GM12878 (cell line): ENCODE measurements around the gene FPGS. TPM values are rescaled to one million over a fixed set of nuclear protein-coding genes. Genes with fewer than 3 reads are reported as not detected.

ENCODE experiments used
- ATAC-seq: fragments of 200-7000 bp; cut with Tn5 transposase; 3 replicates; pipeline ENCODE4 v1.9.1; 2020; ENCODE audit warnings: mild to moderate bottlenecking, moderate library complexity
- BruUV-seq: library from RNA; stranded (reverse); fragments of 400-500 nt; replicated peaks from 2 replicates; lab custom pipeline; 2021; lab: Mats Ljungman, UMichigan
- CTCF ChIA-PET: fragments of 300-600 bp; sonication (Branson Sonifier 250); formaldehyde crosslinking; extraction: SDS; loops from one replicate; lab custom pipeline; 2021; ENCODE audit warnings: inconsistent platforms; lab: Yijun Ruan, JAX
- POLR2A ChIA-PET: fragments of 350-600 bp; formaldehyde crosslinking; extraction: SDS; loops from one replicate; lab custom pipeline; 2021; ENCODE audit warnings: inconsistent platforms; lab: Charles Lee
- RAD21 ChIA-PET: fragments of 300-600 bp; sonication (Branson Sonifier 250); formaldehyde crosslinking; loops from one replicate; lab custom pipeline; 2023; ENCODE audit warnings: antibody characterized with exemption; ENCODE audit not compliant: unreplicated experiment; lab: Charles Lee
- SMC1A ChIA-PET: fragments of 300-600 bp; sonication (Branson Sonifier 250); formaldehyde crosslinking; loops from one replicate; lab custom pipeline; 2023; ENCODE audit not compliant: unreplicated experiment, uncharacterized antibody; lab: Charles Lee
- DNase-seq: peaks from one replicate; pipeline ENCODE4 v3.0.0-alpha.2; 2011; ENCODE audit warnings: low read depth, low spot score
- FAIRE-seq: peaks from 3 replicates; lab custom pipeline; 2011; peaks lifted over from hg19 to GRCh38; lab: Jason Lieb, UNC
- H2AFZ ChIP-seq: 2 replicates; pipeline ENCODE4 v1.6.0; 2011; ENCODE audit warnings: low read depth, low read length, control low read depth; ENCODE audit not compliant: control insufficient read depth
- H3K27ac ChIP-seq: 2 replicates; pipeline ENCODE4 v1.5.1; 2011; ENCODE audit warnings: control low read depth; ENCODE audit not compliant: control insufficient read depth, insufficient read depth
- H3K27me3 ChIP-seq, 2 experiments: replicated peaks in 1 of 2; 2 replicates each; pipeline versions ENCODE4 v1.6.0 to v1.6.1; 2011; ENCODE audit warnings: low read length in 1 of 2; ENCODE audit not compliant: control insufficient read depth in 2 of 2, insufficient read depth in 2 of 2
- H3K36me3 ChIP-seq, 2 experiments: 2 replicates each; pipeline ENCODE4 v1.5.1; 2011; ENCODE audit warnings: low read length in 1 of 2; ENCODE audit not compliant: control insufficient read depth in 2 of 2, insufficient read depth in 2 of 2
- H3K4me1 ChIP-seq: 2 replicates; pipeline ENCODE4 v1.6.1; 2011; ENCODE audit warnings: mild to moderate bottlenecking, low read length, moderate library complexity, mixed read lengths; ENCODE audit not compliant: control insufficient read depth, insufficient read depth
- H3K4me2 ChIP-seq: 2 replicates; pipeline ENCODE4 v1.6.0; 2011; ENCODE audit warnings: control low read depth; ENCODE audit not compliant: control insufficient read depth, insufficient read depth
- H3K4me3 ChIP-seq: fragments of 200-600 bp; sonication (generic); 2 replicates; pipeline ENCODE4 v1.5.1; 2016
- H3K79me2 ChIP-seq: 2 replicates; pipeline ENCODE4 v1.6.0; 2011; ENCODE audit warnings: low read length; ENCODE audit not compliant: control insufficient read depth, insufficient read depth
- H3K9ac ChIP-seq: 2 replicates; pipeline ENCODE4 v1.8.0; 2011; ENCODE audit warnings: low read length, control low read depth, mixed read lengths; ENCODE audit not compliant: control insufficient read depth, insufficient read depth
- H3K9me3 ChIP-seq: replicated peaks from 3 replicates; pipeline ENCODE4 v1.5.1; 2011; ENCODE audit warnings: mild to moderate bottlenecking, low read length; ENCODE audit not compliant: control insufficient read depth, insufficient read depth
- H4K20me1 ChIP-seq: 2 replicates; pipeline ENCODE4 v1.6.0; 2011; ENCODE audit not compliant: control insufficient read depth, insufficient read depth
- BHLHE40 ChIP-seq, 2 experiments: fragments of 450-650 bp in 1 of 2; IDR thresholded peaks; 2 replicates each; pipeline ENCODE4 v1.6.1; 2011 to 2017; ENCODE audit warnings: low read depth in 2 of 2, borderline replicate concordance in 1 of 2, improper control_type of control experiment in 1 of 2, low read length in 1 of 2, mild to moderate bottlenecking in 1 of 2
- CBX3 ChIP-seq: fragments of 200-600 bp; sonication (generic); IDR thresholded peaks from 2 replicates; pipeline ENCODE4 v1.6.1; 2016; ENCODE audit warnings: low read depth, borderline replicate concordance
- DPF2 ChIP-seq: fragments of 450-650 bp; IDR thresholded peaks from 2 replicates; pipeline ENCODE4 v1.6.1; 2017; ENCODE audit warnings: mild to moderate bottlenecking
- GABPA ChIP-seq: IDR thresholded peaks from 2 replicates; pipeline ENCODE4 v1.6.1; 2014; ENCODE audit warnings: antibody characterized with exemption, low read depth, mild to moderate bottlenecking, inconsistent platforms
- IKZF1 ChIP-seq: fragments of 450-650 bp; conservative IDR thresholded peaks from 2 replicates; pipeline ENCODE4 v1.6.1; 2017; ENCODE audit warnings: antibody characterized with exemption, mild to moderate bottlenecking
- LARP7 ChIP-seq: fragments of 450-650 bp; IDR thresholded peaks from 2 replicates; pipeline ENCODE4 v1.6.1; 2017; ENCODE audit warnings: mild to moderate bottlenecking
- MEF2B ChIP-seq: fragments of 450-650 bp; IDR thresholded peaks from 2 replicates; pipeline ENCODE4 v1.6.1; 2018; ENCODE audit warnings: mild to moderate bottlenecking, moderate library complexity; ENCODE audit not compliant: partially characterized antibody, poor library complexity, severe bottlenecking
- NFYB ChIP-seq: IDR thresholded peaks from 2 replicates; pipeline ENCODE4 v1.6.1; 2011; ENCODE audit warnings: low read depth, mild to moderate bottlenecking, low read length, improper control_type of control experiment, moderate library complexity; ENCODE audit not compliant: insufficient read depth
- RUNX3 ChIP-seq: IDR thresholded peaks from 2 replicates; pipeline ENCODE4 v1.6.1; 2012; ENCODE audit warnings: low read length, inconsistent platforms
- SUZ12 ChIP-seq: fragments of 200-600 bp; sonication (generic); IDR thresholded peaks from one replicate; pipeline ENCODE4 v1.6.1; 2018; ENCODE audit warnings: antibody characterized with exemption, mild to moderate bottlenecking; ENCODE audit not compliant: unreplicated experiment
- WGBS: methylation state at CpG from one replicate; pipeline ENCODE4 v1.1.6; 2016; ENCODE audit warnings: low lambda C conversion rate; ENCODE audit not compliant: insufficient replicate concordance, insufficient coverage; ENCODE audit errors: missing lambda C conversion rate; 5-methylcytosine and 5-hydroxymethylcytosine counted together
- in situ Hi-C: fragments of 300-500 bp; cut with MboI; formaldehyde crosslinking; loops from 9 replicates; pipeline ENCODE4 v1.14.3; 2018; ENCODE audit warnings: mixed read lengths
- intact Hi-C: fragments of 100-400 bp; cut with micrococcal nuclease; formaldehyde crosslinking; loops from one replicate; pipeline ENCODE4 v1.14.2; 2022; ENCODE audit not compliant: unreplicated experiment
- polyA plus RNA-seq, 11 experiments: library from polyadenylated mRNA; depleted of rRNA in 4 of 11; unstranded in 6 of 11; stranded (reverse) in 5 of 11; fragments of >200 nt; fragmentation: Nextera tagmentation in 4 of 11; fragmentation: Illumina TruSeq in 1 of 11; extraction: Ambion mirVana in 4 of 11; extraction: Trizol in 1 of 11; gene quantifications; 1 replicate in 1 of 11; 2 replicates in 10 of 11; pipeline versions ENCODE4 v1.2.1 to v1.2.3, GENCODE V29; 2011 to 2016; ENCODE audit warnings: inconsistent platforms in 2 of 11, missing spikeins in 2 of 11, low read depth in 1 of 11
- total RNA-seq, 4 experiments: library from RNA; depleted of rRNA in 3 of 4; stranded (reverse); fragments of >200 nt in 3 of 4; fragmentation: Illumina TruSeq in 1 of 4; extraction: Trizol in 1 of 4; gene quantifications; 2 replicates each; pipeline versions ENCODE4 v1.2.1 to v1.2.3, GENCODE V29; 2013 to 2021
- TF ChIP-seq, protein P1 (sequence below): fragments of 450-650 bp; IDR thresholded peaks from 2 replicates; pipeline ENCODE4 v1.6.1; 2016; ENCODE audit warnings: mild to moderate bottlenecking
- TF ChIP-seq, protein P2 (sequence below): fragments of 450-650 bp; IDR thresholded peaks from 2 replicates; pipeline ENCODE4 v1.6.1; 2017; ENCODE audit warnings: mild to moderate bottlenecking, moderate library complexity
- TF ChIP-seq, protein P3 (sequence below): IDR thresholded peaks from 2 replicates; pipeline ENCODE4 v1.6.1; 2012; ENCODE audit warnings: low read depth, low read length, improper control_type of control experiment
- TF ChIP-seq, protein P4 (sequence below): fragments of 150-350 bp; IDR thresholded peaks from 2 replicates; pipeline ENCODE4 v1.6.1; 2014; ENCODE audit warnings: mild to moderate bottlenecking, low read depth, low read length

Gene FPGS
- total and polyA plus RNA-seq, 10 of the 15 experiments (the other 5 are each of a cell fraction or from before 2014, with no cell fraction given), result 1.2 to 127 (median 80.4) TPM

DNA sequence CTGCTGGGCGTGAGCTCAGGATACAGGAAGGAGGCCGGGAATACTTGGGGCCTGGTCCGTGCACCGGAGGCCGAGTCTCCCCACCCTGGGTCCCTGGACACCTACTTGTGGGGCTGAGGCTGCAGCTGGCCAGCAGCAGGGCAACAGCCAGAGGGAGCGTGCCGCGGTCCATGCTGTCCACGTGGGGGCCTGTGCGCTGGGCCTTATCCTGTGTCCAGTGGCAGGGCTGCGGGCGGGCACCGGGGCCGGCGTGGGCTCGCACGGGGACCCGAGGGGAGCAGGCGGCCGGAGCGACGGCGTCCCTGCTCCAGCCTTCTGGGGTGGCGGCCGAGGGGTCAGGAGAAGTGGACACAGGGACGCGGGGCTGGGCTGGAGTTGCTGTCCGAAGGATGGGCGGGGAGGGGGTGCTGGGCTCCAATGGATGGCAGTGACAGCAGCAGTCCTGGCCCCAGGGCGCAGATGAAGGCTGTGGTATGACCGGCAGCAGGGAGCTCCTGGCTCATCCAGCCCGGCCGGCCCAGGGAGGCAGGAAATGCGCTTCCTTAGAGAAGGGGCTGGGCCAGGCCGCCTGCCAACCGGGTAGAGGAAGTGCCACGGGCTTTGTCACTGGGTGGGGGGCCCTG, 51.6 kb downstream of the FPGS start, which contains the start of gene ENG:
Gene ENG (minus strand): TSS at position 475 of the 623 bp plus-strand sequence. CDS start 303 bp downstream, at position 172.
- POLR2A ChIA-PET, result interaction anchor here (0.6 kb wide), 1 partner anchor 15 kb away, joined by 6 read pairs; no protein-coding TSS in a partner anchor
- H3K4me1 ChIP-seq, result peaks cover 6% of the 10 kb centered on the region
- WGBS, result 33% methylated on average over 34 of the region's 37 CpGs
- SMC1A ChIA-PET, result interaction anchor here (1.1 to 1.9 kb wide), 3 partner anchors 11 to 119 kb away, joined by 3 to 5 read pairs (median 3); partner anchors contain the start of gene TOR2A
- TF ChIP-seq IKZF1 (peak; percentile 38; the same call in 1 of the 2 replicates), NFYB (no peak), BHLHE40 (IDR thresholded peaks at IDR 0.05; ENCODE audit: borderline replicate concordance in 1 of 2, low read depth in 2 of 2, low read length in 1 of 2) (peak in 1 of 2 experiments; percentile 22; a peak in 1 of 4 replicates), DPF2 (0 out of 2 replicates have a peak, but pooled peaks have one; percentile 17), LARP7 (peak; percentile 52), RUNX3 (no peak), CBX3 (no peak), MEF2B (no peak), SUZ12 (no peak), GABPA (no peak)
- TF ChIP-seq, protein P1, sequence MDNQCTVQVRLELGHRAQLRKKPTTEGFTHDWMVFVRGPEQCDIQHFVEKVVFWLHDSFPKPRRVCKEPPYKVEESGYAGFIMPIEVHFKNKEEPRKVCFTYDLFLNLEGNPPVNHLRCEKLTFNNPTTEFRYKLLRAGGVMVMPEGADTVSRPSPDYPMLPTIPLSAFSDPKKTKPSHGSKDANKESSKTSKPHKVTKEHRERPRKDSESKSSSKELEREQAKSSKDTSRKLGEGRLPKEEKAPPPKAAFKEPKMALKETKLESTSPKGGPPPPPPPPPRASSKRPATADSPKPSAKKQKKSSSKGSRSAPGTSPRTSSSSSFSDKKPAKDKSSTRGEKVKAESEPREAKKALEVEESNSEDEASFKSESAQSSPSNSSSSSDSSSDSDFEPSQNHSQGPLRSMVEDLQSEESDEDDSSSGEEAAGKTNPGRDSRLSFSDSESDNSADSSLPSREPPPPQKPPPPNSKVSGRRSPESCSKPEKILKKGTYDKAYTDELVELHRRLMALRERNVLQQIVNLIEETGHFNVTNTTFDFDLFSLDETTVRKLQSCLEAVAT, result no peak
- TF ChIP-seq, protein P2, sequence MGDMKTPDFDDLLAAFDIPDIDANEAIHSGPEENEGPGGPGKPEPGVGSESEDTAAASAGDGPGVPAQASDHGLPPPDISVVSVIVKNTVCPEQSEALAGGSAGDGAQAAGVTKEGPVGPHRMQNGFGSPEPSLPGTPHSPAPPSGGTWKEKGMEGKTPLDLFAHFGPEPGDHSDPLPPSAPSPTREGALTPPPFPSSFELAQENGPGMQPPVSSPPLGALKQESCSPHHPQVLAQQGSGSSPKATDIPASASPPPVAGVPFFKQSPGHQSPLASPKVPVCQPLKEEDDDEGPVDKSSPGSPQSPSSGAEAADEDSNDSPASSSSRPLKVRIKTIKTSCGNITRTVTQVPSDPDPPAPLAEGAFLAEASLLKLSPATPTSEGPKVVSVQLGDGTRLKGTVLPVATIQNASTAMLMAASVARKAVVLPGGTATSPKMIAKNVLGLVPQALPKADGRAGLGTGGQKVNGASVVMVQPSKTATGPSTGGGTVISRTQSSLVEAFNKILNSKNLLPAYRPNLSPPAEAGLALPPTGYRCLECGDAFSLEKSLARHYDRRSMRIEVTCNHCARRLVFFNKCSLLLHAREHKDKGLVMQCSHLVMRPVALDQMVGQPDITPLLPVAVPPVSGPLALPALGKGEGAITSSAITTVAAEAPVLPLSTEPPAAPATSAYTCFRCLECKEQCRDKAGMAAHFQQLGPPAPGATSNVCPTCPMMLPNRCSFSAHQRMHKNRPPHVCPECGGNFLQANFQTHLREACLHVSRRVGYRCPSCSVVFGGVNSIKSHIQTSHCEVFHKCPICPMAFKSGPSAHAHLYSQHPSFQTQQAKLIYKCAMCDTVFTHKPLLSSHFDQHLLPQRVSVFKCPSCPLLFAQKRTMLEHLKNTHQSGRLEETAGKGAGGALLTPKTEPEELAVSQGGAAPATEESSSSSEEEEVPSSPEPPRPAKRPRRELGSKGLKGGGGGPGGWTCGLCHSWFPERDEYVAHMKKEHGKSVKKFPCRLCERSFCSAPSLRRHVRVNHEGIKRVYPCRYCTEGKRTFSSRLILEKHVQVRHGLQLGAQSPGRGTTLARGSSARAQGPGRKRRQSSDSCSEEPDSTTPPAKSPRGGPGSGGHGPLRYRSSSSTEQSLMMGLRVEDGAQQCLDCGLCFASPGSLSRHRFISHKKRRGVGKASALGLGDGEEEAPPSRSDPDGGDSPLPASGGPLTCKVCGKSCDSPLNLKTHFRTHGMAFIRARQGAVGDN, result 0 out of 2 replicates have a peak, but pooled peaks have one; percentile 39
- TF ChIP-seq, protein P3, sequence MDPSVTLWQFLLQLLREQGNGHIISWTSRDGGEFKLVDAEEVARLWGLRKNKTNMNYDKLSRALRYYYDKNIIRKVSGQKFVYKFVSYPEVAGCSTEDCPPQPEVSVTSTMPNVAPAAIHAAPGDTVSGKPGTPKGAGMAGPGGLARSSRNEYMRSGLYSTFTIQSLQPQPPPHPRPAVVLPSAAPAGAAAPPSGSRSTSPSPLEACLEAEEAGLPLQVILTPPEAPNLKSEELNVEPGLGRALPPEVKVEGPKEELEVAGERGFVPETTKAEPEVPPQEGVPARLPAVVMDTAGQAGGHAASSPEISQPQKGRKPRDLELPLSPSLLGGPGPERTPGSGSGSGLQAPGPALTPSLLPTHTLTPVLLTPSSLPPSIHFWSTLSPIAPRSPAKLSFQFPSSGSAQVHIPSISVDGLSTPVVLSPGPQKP, result no peak
- TF ChIP-seq, protein P4, sequence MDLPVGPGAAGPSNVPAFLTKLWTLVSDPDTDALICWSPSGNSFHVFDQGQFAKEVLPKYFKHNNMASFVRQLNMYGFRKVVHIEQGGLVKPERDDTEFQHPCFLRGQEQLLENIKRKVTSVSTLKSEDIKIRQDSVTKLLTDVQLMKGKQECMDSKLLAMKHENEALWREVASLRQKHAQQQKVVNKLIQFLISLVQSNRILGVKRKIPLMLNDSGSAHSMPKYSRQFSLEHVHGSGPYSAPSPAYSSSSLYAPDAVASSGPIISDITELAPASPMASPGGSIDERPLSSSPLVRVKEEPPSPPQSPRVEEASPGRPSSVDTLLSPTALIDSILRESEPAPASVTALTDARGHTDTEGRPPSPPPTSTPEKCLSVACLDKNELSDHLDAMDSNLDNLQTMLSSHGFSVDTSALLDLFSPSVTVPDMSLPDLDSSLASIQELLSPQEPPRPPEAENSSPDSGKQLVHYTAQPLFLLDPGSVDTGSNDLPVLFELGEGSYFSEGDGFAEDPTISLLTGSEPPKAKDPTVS, result no peak
- TF ChIP-seq, all 136 proteins: peak for 5
- Histone ChIP-seq H3K4me2 (peak within 1 kb of the TSS; percentile 95), H3K4me3 (peak within 1 kb of the TSS; percentile 78), H3K27ac (peak within 1 kb of the TSS; percentile 45), H2AFZ (peak within 1 kb of the TSS; percentile 81), H3K9me3 (peaks cover 3% of the 10 kb centered on the region; the same call in 2 of the 3 replicates), H3K36me3 (no peaks in the 10 kb centered on the region), H3K79me2 (peaks cover 8% of the 10 kb centered on the region), H4K20me1 (no peaks in the 10 kb centered on the region), H3K9ac (peak within 1 kb of the TSS; percentile 71), H3K27me3 (no peaks in the 10 kb centered on the region)
- in situ Hi-C loops (no loop called here), intact Hi-C loops (no loop called here)
- ATAC-seq (peak; percentile 69), FAIRE-seq (no peak), DNase-seq (no peak)
- ChIA-PET CTCF (interaction anchor here (1.7 to 3.7 kb wide), 5 partner anchors 10 to 119 kb away, joined by 4 to 16 read pairs (median 12); partner anchors contain the start of gene TOR2A), RAD21 (interaction anchor here (0.6 to 2.6 kb wide), 3 partner anchors 21 to 120 kb away, joined by 3 to 9 read pairs (median 4); partner anchors contain the start of gene TOR2A)
- BruUV-seq, result no TSS peak
